ENCODE results near the gene CRACDL.

CRACDL gene

DNA sequence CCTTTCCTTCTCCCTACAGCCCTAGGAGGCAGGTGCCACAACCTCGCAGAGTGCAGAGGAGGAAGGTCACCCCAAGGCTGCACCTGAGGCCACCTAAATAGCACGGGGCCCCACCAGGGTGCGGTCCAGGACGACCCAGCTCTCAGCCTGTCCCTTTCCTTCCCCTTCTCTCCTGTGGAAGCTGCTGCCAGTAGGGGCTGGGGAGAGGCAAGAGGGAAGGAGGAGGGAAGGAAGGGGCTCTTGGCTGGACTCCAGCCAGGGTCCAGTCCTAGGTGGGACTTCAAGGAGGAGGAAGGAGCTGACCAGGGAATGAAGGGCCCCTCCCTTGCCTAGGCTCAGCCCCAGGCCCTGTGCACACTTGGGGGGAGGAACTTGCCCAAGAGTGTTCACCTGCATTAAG lies 11.1 kb downstream of the CRACDL start:
- no peak for DNase-seq

DNA sequence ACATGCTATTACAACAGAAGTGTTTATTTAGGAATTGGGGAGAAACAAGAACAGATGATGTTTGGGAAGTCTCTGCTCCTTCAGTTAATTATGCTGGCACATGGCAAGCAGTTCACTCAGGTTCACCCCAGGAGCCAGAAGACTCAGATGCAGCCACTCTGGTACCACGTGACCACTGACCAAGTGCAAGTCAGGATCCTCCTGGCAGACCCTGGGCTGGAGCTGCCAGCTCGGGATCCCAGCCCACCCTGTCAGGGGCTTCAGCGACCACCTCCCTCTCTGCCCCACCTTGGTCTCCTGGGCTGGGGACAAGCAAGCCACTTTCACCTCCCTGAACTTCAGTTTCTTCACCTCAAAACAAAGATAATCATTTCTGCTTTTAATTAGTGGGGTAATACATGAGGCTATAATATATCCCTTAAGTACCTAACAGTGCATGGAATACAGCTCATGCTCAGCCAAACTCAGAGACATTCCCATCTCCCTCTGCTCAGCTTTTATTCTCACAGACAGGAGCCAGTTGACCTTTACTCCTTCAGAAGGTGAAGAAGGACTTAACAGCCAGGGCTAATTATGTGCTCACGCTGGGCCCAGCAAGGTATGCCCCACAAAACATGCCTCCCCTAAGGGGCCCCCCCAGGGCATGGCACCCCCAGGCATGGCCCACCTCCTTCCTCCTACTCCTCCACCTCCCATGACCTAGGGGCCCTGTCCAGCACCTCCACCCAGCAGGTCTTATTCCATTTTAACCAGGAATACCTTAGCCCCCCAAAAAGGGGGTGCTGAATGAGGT lies 11.8 kb downstream of the CRACDL start:
- DNase-seq: no peak

DNA sequence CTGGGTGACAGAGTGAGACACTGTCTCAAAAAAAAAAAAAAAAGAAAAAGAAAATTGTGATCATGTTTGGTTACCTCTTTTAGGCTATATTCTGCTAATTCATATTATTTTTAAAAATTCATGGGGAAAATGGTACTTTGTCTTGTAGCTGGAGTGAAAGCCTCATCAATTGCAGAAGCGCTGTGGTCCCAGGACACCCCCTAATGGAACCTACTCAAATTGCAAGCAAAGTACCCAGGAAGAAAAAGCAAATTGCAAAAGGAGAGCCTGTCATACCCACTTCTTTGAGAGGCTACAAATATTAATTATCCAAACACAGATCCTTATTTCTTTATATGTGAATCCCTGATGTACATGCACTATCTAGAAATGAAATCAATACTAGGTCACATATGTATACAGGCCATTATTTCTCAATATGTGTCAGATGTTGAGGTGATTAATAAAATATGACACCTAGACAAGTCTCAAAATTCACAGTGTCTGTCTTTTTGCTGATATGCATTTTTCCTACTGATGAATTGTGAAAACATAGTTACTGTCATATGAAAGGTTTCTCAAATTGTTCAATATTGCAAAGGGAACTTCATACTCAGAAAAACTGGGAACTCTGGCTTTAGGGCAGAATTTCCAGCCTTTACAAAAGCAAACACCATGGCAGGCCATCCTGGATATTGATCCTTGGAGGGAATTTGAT lies 12.6 kb downstream of the CRACDL start:
- DNase-seq: no peak

DNA sequence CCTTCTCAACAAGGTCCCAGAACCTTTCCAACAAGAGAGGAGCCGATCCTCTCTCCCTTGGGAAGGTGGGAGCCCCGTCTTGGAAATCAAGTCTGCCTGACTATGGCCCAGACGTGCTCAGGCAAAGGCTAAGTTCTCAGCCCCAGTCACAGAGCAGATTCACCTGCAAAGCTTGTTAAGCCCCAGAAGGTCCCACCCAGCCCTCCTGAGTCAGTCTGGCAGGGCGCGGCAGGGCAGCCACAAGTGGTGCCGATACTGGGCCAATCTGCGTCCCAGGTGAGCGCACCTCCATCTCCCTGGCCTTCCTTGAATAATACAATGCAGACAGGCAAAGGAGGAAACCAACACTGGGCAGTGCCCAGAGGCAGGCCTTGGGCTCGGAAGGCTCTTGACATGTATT lies 15.0 kb downstream of the CRACDL start:
- DNase-seq: no peak

DNA sequence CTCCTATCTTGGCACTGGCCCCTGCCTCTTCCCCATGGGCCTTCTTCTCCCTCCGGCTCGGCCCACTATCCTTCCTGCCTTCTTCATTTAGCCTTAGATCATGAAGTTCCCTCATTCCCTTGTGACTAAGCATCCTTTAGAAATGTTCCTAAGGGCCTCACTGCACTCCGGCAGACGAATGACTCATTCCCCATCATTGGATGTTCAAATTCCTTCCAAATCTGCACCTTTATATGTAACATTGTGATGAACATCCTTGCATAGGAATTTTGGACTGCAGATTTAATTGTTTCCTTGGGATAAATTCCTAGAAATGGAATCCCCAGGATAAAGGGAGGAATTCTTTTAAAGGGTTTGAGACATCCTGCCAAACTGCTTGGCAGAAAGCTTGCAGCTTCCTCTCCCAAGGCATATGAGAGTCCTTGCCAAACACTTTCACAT lies 19.0 kb downstream of the CRACDL start:
- DNase-seq: no peak

DNA sequence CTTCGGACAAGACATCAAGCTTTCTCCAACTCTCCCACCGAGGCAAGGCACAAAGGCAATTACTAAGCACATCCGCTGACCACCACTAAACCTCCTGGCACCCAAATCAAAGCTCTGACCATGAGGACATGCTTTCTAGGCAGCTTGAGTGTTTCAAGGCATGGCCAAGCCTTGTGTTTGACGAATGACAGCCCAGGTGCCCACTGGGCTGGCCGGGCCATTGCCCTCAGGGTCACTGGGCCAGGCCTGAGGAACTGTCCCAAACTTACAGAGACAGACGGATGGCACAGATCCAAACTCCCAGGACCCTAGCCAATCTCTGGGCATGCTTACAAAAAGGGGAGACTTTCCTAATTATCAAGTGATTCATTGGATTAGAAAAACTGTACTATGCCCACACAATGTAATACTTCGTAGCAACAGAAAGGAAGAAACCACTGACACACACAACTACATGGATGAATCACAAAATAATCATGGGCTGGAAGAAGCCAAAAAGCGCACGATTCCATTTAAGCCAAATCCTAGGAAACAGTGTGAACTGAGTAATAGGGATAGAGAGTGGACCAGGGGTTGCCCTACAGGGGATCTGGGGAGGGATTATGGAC lies 20.2 kb downstream of the CRACDL start:
- no peak for DNase-seq

DNA sequence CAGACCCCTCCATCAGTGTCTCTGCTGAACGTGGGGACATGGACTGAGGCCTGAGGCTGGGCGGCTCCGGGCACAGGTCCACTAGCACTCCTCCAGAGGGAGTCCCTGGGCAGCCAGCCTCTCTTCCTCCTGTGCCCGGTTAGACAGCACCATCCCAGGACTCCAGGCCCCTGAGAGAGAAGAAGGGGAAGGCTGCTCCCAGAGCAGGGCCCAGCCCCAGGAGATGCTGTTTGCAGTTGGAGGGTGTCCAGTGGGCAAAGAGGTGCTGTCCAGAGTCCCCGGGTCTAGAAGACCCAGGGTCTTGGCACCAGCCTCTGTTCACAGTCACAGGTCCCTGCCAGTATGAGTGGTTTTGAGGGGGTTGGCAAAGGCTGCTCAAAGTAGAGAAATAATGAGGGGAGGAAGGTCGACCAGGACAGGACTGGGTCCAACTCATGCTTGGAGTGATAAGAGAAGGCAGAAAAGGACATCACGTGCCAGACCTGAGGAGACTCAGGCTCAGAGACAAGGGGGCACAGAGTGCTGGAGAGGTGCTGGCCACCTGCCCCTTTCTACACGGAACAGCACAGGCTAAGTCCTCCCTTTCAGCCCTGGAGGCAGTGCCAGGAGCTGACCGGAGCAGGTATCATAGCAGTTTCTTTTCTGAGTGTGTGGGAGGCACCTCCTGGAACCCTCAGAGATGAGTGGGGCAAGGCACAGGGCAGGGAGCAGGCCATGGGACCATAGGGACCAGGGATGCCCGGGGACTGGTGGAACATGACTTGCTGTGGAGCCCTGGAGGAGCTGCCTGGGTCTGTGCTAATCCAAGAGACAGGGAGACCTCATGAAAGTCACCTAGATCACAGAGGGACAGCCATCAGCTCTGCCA lies 21.1 kb downstream of the CRACDL start:
- no peak for DNase-seq

DNA sequence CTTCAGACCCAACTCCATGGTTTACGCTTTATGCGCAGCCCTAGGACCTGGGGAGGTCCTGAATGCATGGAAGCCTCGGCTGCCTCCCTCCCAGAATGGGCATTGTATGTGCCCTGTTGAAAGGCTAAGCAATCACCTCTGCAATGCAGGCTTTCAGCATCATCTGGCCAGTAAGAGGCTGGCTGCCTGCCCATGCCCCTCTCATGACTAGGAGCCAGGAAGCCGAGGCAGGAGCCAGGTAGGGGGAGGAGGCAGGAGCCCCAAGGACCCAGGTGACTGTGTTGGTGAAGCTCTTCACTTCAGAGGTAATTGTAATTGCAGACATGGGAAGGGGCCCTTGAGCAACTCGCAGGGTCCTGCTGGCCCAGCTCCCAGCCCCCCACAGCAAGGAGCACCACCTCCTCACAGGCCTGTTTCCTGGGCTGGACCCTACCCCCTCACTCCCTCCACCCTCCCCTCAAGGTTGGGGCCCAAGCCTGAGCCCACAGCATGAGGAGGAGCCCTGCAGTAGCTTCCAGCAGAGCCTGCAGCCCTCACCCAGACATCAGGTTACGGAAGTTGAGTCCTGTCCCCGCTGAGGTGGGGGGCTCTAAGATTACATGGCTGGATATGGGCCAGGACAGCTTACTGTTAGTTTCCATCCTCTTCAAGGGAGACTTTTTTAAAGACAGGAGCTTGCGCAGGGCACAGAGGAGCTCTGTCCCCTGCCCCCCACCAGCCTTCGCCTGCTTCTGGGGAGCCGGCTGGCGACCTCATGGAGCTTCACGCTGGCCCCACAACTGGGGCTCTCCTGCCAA lies 21.9 kb downstream of the CRACDL start:
- no peak for DNase-seq

DNA sequence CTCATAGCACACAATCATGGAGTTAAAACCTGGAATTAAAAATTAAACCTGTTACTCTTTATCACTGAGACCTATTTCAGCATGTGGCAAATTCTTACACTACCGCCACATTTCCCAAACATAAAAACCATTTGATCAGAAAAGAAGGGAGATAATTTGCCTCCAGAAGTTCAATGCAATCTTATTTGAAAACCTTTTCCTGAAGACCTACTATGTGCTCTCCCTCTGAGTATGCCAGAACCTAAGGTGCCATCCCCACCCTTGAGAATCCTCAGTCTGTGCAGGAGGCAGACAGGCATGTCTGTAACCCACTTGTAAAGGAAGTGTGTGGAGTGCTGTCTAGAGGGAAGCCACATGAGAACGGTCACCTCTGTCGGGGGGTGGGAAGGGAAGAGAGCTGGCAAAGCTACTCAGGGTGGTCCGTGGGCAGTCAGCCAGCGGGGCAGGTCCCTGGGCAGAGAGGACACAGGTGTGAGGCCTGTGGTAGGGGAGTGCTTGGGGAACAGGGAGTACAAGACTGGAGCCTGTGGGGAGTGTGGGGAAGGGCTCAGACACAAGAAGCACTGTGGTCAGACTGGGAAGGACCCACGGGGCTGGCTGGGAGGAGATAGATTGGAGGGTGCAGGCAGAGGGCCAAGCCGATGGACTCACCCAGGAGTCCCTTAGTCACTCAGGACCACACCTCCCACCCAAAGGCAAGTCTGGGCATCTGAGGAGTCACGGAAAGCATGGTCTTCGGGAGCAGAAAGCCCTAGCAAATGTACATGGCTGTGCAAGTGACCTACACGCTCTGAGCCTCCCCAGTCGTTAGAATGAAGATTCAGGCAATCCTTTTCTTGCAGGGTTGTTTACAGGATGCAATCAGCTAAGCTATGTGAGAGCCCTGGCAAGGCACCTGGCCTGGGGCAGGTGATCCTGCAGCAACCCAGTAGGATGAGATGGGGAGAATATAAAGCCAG lies 22.8 kb downstream of the CRACDL start:
- DNase-seq: no peak

DNA sequence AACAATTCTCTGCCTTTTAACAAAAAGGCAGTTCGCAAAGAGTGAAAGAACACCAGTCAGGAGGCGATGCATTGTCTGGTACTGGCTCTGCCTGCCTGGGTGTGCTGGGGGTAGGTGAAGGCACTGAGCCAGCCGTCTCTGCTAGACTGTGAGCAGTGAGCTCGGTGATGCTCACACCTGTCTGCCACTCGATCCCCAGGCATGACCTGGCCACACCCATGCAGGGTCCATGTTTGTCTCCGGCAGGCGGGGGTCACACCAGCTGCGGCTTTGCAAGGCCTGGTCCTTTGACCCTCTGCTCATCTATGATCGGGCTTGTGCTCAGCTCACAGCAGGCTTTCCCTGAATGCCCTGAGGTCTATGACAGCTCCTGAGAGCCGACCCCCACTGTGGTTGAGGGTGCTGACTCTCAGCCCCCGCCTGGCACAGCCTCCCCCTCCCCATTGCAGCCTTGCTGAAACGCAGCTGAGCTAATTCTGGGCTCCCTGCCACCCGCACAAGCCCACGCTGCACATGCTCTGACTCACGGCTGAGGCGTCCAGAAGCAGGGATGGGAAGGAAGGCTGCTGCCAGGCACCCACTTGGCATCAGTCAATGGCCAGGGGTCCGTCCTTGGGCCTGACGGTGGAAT lies 23.7 kb downstream of the CRACDL start:
- DNase-seq: no peak

DNA sequence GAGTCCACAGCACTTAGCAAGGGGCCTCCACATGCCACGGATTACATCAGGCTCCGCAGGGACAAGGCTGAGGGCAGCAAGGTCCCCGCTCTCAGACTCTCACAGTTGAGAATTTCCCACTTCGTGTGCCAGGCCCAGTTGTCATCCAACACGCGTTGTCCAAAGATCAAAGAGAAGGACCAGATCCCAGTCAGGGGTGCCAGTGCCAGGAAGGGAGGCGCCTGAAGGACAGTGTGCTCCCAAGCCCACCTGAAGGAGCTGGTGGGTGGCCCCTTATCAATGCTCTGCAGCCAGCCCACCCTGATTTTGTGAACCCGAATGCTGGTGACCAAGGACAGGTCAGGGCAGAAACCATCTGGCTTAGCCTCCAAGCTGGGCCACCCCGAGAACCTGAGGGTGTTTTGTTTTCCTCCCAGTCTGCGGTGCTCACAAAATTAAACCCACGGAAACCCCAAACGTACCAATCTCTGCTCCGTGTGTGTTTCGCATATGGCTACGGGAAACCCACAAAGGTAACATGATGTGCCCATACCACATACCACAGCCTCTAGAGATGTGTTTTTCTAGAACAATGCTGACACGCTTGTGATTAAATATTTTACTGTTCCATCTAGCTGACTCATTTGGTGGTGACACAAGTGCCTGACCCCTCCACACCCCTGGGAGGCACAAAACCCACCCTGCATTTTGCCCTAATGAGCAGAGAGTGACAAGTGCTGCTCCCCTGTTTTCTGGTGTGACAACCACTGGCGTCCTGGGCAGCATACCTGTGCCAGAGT lies 24.5 kb downstream of the CRACDL start:
- DNase-seq: no peak

DNA sequence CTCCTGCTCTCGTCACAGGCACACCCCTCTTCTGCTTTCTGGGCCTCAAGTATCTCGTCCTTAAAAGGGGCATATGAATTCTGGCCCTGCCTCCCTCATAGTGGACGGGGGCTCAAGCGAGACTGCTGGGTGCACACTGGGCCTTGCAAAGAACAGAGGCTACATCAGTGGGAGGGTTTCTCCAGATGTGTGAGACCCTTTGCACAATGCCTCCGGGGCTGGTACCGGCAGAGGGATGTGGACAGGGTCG lies 25.0 kb downstream of the CRACDL start:
- DNase-seq: no peak

DNA sequence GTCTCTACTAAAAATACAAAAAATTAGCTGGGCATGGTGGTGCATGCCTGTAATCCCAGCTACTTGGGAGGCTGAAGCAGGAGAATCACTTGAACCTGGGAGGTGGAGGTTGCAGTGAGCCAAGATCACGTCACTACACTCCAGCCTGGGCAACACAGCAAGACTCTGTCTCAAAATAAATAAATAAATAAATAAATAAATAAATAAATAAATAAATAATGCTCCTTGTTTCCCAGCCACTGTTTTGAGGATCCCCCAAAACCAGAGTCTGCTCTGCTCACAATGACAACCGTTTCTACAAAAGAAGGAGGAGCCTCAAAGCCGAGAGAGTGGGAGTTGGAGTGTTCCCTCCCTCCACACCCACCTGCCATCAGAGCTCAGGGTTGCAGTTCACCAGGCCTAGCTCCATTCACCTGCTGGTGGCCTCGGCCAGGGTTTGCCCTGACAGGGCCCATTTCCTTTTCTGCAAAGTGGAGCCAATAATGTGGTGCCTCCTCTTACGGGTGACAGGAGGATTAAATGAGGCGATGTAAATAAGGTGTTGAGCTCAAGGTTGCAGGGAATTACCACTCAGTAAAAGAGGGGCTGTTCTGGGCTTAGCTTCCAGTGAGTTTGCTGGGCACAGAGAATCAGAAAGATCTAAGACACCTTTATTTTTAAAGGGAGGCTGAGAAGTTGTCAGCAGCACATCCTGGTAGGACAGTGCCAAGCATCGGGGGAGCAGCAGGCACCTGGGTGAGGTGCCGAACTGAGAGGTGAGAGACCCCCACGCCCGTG lies 25.5 kb downstream of the CRACDL start:
- DNase-seq: no peak

DNA sequence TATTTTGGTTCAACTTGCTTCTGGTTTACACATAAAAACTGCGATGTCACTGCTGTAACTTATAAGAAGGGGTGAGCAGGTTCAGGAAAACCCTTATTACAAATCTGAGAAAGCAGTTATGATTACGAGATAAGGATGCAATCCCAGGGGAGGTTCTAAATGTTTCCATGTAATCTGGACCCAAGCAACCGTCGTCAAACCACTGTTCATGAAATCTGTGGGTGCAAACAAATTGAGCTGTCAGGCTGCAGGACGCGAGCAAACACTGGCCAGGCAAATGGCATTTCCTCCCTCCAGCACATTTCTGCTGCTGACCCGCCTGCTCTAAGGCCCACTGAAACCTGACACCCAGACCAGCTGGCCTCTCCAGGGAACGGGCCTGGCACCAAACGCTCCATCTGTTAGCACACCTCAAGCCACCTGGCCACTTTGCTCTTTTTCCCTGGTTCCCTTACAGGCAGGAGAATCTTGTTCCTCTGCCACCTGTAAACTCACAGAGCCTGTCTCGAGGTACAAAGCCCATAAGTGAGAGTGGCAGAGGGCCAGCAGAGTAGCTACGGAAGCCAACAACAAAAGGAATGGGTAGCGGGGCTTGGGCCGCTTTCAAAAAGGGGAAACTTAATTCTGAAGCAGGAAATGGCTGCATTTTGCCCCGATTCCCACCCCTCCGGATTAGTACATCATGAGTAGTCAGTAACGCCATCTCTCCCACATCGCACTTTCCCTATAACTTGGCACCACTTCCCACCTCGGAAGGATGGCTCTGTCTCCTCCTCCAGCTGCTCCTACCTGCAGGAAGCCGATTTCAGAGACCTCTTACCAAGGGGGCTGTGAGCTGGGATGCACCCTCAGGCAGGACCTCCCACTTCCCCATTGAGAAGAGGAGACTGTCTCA lies 26.5 kb downstream of the CRACDL start:
- DNase-seq: no peak

DNA sequence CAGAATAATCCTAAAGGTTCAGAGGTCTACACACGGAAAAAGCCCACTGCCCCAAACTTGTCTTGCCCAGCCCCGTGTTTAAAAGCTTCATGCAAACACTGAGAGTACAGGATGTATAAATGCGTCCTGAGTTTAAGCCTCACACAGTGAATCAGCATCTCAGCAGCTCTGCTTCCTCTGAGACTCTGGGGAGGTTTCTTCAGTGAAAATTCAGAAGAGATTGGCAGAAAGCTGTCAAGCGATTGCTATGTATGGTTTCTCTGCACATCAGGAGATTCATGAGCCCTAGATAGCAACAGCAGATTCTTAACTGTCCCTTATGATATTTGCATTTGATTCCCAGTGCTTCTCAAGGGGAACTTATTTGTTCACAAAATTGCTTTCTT lies 27.1 kb downstream of the CRACDL start:
- DNase-seq: no peak

DNA sequence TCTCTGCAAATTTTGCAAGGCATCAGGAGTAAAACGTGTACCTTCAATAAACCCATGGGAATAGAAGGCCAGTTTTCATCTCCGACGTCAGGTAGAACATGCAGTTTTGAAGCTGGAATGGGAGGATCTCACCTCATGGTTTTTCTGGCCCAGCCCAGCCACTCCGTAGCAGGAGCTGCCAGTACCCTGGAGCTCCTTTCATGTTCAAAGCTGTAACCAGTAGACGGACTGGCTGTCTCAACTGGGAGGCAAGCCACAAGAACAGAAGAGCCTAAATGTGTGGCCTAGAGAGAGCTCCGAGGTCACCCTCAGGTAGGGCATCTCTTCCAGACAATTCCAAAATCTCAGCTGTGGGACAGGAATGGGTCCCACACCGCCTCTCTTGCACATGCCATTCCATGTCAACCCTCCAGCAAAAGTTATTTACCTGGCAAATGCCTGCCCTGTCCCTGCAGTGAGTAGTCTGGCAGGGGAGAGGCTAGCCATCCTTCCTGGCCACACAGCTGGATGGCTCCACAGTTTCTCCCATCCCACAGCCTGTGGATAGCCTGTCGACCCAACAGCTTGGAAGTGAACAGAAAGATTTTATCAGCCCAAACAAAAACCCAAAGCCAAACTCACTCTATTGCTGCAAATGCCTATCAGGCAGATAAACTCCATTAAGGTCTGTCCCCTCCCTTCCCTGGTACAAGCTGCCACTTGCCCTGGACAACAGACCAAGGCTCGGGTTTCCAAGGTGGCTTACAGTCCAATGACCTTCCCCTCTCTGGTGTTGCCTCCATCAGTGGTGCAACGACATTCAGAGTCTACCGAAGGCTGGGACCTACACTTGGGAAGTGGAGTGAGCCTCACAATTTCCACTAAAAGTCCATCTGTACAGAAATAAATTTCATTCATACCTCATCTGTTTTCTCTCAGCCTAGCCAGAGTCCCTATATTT lies 27.8 kb downstream of the CRACDL start:
- no peak for DNase-seq

DNA sequence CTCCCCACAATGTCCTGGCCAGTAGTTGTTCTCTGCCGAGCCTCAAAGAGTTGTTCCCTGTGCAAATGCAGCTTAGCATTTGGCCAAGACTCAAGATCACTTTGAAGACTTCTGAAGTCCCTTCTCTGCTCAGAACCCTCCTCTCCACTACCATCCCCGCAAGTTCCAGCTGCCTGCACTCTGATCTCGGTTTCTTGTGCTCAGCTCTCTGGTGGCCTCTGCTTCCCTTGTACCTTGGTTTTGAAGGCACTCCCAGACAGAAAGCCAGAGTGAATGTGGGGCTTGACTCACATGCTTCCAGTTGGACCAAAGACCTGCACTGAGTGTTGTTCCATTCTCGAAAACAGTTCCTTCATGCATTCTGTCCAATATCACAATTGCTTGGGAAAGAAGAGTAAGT lies 28.6 kb downstream of the CRACDL start:
- DNase-seq: no peak

Measured in CD4-positive, alpha-beta T cell treated with Interleukin-21 for 1 hour (primary cell).